Gastrocnemius medialis (tissue), 4 donors: ENCODE results near the gene LRRC8C. TPM values are rescaled to one million over a fixed set of nuclear protein-coding genes. Genes with fewer than 3 reads are reported as not detected.

Experiments
- ATAC-seq, 2 donors: fragments of 150-250 bp; one replicate each; pipeline ENCODE4 v1.9.1; 2016
- DNase-seq, 2 donors: peaks; one replicate each; pipeline ENCODE4 v3.0.0-alpha.2; 2019
- H3K27ac ChIP-seq, 4 donors: fragments of 200-600 bp; sonication (generic); 1 replicate in 1 of 4; 2 replicates in 3 of 4; pipeline ENCODE4 v1.5.1; 2016 to 2018; ENCODE audit warnings: mild to moderate bottlenecking in 2 of 4, moderate library complexity in 1 of 4
- H3K27me3 ChIP-seq, 3 donors: fragments of 200-600 bp; sonication (generic) in 2 of 3; 1 replicate in 1 of 3; 2 replicates in 2 of 3; pipeline versions ENCODE4 v1.5.1 to v1.6.0; 2016 to 2019; ENCODE audit warnings: mild to moderate bottlenecking in 1 of 3, moderate library complexity in 1 of 3
- H3K36me3 ChIP-seq, 2 donors: fragments of 200-600 bp; sonication (generic) in 1 of 2; one replicate each; pipeline ENCODE4 v1.5.1; 2017 to 2018
- H3K4me1 ChIP-seq, 2 donors: fragments of 200-600 bp; sonication (generic) in 1 of 2; one replicate each; pipeline ENCODE4 v1.5.1; 2016 to 2017; ENCODE audit warnings: mild to moderate bottlenecking in 2 of 2
- H3K4me3 ChIP-seq, 4 donors: fragments of 200-600 bp; sonication (generic) in 3 of 4; 1 replicate in 1 of 4; 2 replicates in 3 of 4; pipeline ENCODE4 v1.5.1; 2016 to 2019; ENCODE audit warnings: mild to moderate bottlenecking in 2 of 4
- H3K9me3 ChIP-seq, 3 donors: fragments of 200-600 bp; sonication (generic) in 2 of 3; 1 replicate in 1 of 3; 2 replicates in 2 of 3; pipeline ENCODE4 v1.5.1; 2016 to 2019
- POLR2A ChIP-seq, 2 donors: fragments of 450-650 bp; IDR thresholded peaks; one replicate each; pipeline ENCODE4 v1.6.1; 2017; ENCODE audit warnings: antibody characterized with exemption in 2 of 2, mild to moderate bottlenecking in 2 of 2, moderate library complexity in 2 of 2
- in situ Hi-C, 4 donors: fragments of 200-750 bp; cut with MboI; loops; one replicate each; pipeline versions ENCODE4 v1.15.0 to v1.8.0; 2017; ENCODE audit warnings: low sequenced_read_pairs in 4 of 4
- intact Hi-C: fragments of 100-400 bp; cut with DNase I; formaldehyde crosslinking; loops from one replicate; pipeline ENCODE4 v1.15.1; 2023; ENCODE audit warnings: low total_unique reads
- total RNA-seq, 4 donors: library from RNA; depleted of rRNA; stranded (reverse); fragments of >200 nt; gene quantifications; one replicate each; pipeline versions ENCODE4 v1.1.0 to v1.2.3, GENCODE V29; 2016
- TF ChIP-seq, protein P1 (sequence below), 5 experiments: fragments of 450-650 bp in 3 of 5; fragments of 200-600 bp in 2 of 5; sonication (generic) in 2 of 5; IDR thresholded peaks in 4 of 5; conservative IDR thresholded peaks in 1 of 5; 1 replicate in 4 of 5; 2 replicates in 1 of 5; pipeline ENCODE4 v1.5.1; 2016 to 2019; ENCODE audit warnings: antibody characterized with exemption in 5 of 5, mild to moderate bottlenecking in 3 of 5, moderate library complexity in 3 of 5

The LRRC8C gene
- total RNA-seq, 4 donors from 2014 or later: 2.9 to 5.8 (median 4.1) TPM

DNA sequence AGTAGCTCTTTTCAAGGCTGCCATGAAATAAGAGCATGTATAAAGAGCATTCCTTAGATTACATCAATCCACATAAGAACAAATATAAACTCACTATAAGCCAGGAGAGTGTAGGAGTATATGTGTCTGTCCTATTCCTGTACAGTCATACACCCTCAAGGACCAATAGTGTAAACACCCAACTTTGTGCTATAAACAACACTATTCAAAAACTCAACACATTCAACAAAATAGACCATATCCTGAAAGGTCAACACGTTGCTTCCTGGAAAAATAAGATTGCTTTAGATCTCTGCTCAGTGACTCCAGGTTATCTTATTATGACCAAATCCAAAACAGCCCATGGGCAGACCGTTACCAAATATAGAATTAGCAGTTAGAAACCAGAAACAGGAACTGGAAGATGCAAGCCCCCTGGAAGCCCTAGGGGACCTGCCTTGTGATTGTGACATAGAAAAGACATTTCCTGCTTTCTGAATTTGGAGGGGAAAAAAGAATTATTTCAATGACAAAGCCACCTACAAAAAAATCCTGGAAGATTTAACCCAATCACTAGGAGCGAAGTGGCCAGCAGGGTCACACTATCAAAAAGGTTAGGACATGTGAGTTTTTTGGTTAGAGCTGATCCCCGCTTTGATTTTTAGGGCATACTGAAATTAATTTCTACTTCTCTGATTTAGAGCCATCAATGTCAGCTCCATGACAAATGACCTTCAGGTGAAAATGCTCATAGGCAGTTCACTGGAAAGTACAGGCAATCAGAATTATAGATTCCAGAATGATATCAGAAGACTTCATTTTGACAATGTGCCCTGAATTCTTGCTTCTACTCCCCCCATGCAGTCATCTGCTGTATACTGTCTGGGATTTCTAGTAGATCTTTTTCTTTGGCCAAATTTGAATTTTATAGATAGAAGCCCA is 59.9 kb downstream of the LRRC8C start:
- Histone ChIP-seq H3K36me3 (no peaks in the 10 kb centered on the region), H3K27me3 (no peaks in the 10 kb centered on the region), H3K4me3 (no peak overlapping the region), H3K4me1 (peaks cover 4 to 33% of the 10 kb centered on the region in 2 donors), H3K27ac (peak overlapping the region; percentile 8 to 69 (median 60)), H3K9me3 (no peaks in the 10 kb centered on the region)
- intact Hi-C loops (loop anchor here (10.0 kb wide), 1 partner anchor 62 kb away; no protein-coding TSS in a partner anchor), in situ Hi-C loops (no loop called here)
- DNase-seq: no peak
- ATAC-seq: peak; percentile 41 to 57
- TF ChIP-seq, protein P1, sequence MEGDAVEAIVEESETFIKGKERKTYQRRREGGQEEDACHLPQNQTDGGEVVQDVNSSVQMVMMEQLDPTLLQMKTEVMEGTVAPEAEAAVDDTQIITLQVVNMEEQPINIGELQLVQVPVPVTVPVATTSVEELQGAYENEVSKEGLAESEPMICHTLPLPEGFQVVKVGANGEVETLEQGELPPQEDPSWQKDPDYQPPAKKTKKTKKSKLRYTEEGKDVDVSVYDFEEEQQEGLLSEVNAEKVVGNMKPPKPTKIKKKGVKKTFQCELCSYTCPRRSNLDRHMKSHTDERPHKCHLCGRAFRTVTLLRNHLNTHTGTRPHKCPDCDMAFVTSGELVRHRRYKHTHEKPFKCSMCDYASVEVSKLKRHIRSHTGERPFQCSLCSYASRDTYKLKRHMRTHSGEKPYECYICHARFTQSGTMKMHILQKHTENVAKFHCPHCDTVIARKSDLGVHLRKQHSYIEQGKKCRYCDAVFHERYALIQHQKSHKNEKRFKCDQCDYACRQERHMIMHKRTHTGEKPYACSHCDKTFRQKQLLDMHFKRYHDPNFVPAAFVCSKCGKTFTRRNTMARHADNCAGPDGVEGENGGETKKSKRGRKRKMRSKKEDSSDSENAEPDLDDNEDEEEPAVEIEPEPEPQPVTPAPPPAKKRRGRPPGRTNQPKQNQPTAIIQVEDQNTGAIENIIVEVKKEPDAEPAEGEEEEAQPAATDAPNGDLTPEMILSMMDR (IDR thresholded peaks at IDR 0.05 in 4 of 5, conservative IDR thresholded peaks at IDR 0.05 in 1 of 5): no peak
- TF ChIP-seq POLR2A (IDR thresholded peaks at IDR 0.05): no peak

DNA sequence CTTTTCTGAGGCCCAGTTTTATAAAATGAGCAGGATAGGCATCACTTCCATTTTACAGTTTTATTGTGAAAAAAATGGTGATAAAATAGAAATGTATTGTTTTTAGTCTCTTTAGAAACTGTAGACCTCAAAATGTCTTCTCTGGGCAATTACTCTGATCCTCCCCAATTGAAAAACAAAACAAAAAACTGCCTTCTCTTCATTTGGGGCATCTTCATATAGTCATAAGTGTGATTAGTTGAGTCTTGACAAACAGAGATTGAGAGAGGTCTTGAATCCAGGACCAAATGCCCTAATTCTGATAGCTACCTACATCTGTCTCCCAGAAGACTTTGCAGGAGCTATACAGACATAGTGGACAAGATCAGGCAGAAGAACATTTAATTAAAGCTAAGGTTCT is 62.9 kb downstream of the LRRC8C start:
- DNase-seq (no peak), ATAC-seq (no peak)
- no peak for TF ChIP-seq POLR2A (IDR thresholded peaks at IDR 0.05)
- TF ChIP-seq, protein P1 (IDR thresholded peaks at IDR 0.05 in 4 of 5, conservative IDR thresholded peaks at IDR 0.05 in 1 of 5): no peak
- H3K4me3 ChIP-seq: no peak overlapping the region
- intact Hi-C loops: loop anchor here (10.0 kb wide), 1 partner anchor 59 kb away; no protein-coding TSS in a partner anchor
- no peaks in the 10 kb centered on the region for H3K27me3 ChIP-seq
- H3K9me3 ChIP-seq: no peaks in the 10 kb centered on the region
- peak overlapping the region in 1 of 4 donors; percentile 17 for H3K27ac ChIP-seq
- in situ Hi-C loops: no loop called here
- peaks cover 4 to 38% of the 10 kb centered on the region in 2 donors for H3K4me1 ChIP-seq
- H3K36me3 ChIP-seq: no peaks in the 10 kb centered on the region

DNA sequence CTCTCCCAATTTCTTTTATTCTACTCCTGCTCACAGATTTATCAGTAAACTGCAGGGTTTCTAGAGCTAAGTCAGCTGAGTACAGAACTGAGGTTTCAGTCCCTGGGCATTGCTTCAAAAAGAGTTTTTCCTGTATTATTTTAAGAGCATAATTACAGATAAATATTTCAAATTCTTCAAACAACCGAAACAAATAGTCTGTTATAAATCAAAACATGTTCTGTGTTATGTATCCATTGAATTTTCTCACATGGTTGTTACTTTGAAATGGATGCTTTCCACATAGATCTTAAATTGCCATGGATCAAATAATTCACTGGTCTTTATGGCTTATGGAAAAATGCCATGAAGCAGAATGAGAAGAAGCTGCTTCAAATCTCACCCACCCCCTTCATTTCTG is 64.5 kb downstream of the LRRC8C start:
- Histone ChIP-seq H3K27me3 (no peaks in the 10 kb centered on the region), H3K36me3 (no peaks in the 10 kb centered on the region), H3K4me3 (no peak overlapping the region), H3K9me3 (no peaks in the 10 kb centered on the region), H3K4me1 (peaks cover 4 to 35% of the 10 kb centered on the region in 2 donors), H3K27ac (no peak overlapping the region)
- DNase-seq: no peak
- ATAC-seq: no peak
- no peak for TF ChIP-seq POLR2A (IDR thresholded peaks at IDR 0.05)
- TF ChIP-seq, protein P1 (IDR thresholded peaks at IDR 0.05 in 4 of 5, conservative IDR thresholded peaks at IDR 0.05 in 1 of 5): no peak
- in situ Hi-C loops (no loop called here), intact Hi-C loops (loop anchor here (10.0 kb wide), 1 partner anchor 57 kb away; no protein-coding TSS in a partner anchor)

DNA sequence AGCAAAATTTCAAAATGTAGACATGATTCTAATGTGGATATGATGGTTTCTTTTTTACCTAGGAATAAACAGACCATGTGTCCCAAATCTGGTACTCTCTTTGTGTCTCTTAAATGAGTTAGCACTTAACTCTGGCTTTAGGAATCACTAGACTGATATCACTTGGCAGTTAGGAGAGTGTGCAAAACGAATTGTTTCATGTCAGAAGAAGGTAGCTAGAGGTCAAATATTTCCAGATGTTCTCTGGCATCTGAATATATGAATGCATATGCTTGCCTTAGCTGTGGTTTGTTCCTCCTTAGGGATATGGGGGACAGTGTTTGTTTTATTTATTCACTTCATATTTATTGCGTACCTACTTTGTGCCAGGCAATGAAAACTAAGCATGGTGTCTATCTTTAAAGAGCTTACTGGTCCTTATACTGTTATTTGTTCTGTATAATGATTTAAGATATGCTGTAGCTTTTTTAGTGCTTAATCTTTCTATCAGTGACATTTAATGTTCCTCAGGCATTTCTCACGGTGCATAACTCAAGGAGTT is 65.2 kb downstream of the LRRC8C start:
- ATAC-seq: no peak

More for the DNA sequence above, 65.2 kb downstream of the LRRC8C start:
- TF ChIP-seq POLR2A (IDR thresholded peaks at IDR 0.05): no peak
- TF ChIP-seq, protein P1 (IDR thresholded peaks at IDR 0.05 in 4 of 5, conservative IDR thresholded peaks at IDR 0.05 in 1 of 5): no peak
- no peak for DNase-seq
- intact Hi-C loops: loop anchor here (10.0 kb wide), 1 partner anchor 57 kb away; no protein-coding TSS in a partner anchor
- no peaks in the 10 kb centered on the region for H3K36me3 ChIP-seq
- peaks cover 4 to 31% of the 10 kb centered on the region in 2 donors for H3K4me1 ChIP-seq
- H3K9me3 ChIP-seq: no peaks in the 10 kb centered on the region
- no peak overlapping the region for H3K4me3 ChIP-seq
- in situ Hi-C loops: no loop called here
- no peaks in the 10 kb centered on the region for H3K27me3 ChIP-seq
- peak overlapping the region in 2 of 4 donors; percentile 0 to 31 for H3K27ac ChIP-seq
